ENCODE results near the gene SHB.

DNA sequence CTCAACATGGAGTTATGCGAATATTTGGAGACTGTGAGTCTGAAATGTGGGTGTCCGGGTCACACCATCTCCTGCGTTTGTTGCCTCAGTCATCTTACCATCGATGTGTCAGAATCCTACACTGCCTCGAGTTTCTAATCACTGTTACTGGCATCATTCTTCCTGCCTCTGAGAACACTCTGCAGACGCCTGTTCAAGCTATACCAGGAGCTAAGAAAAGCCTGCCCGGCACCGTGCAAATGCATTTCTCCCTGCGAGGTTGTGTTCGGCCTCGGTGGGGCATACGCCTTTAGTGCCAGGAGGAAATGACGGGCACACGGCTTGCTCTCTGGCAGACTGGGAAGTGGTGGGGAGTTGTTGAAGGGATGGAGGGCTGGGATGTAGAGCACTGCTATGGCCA, 133.9 kb downstream of the SHB start:
- no peak for TF ChIP-seq POLR2A (IDR thresholded peaks at IDR 0.05)
- TF ChIP-seq, protein P1, sequence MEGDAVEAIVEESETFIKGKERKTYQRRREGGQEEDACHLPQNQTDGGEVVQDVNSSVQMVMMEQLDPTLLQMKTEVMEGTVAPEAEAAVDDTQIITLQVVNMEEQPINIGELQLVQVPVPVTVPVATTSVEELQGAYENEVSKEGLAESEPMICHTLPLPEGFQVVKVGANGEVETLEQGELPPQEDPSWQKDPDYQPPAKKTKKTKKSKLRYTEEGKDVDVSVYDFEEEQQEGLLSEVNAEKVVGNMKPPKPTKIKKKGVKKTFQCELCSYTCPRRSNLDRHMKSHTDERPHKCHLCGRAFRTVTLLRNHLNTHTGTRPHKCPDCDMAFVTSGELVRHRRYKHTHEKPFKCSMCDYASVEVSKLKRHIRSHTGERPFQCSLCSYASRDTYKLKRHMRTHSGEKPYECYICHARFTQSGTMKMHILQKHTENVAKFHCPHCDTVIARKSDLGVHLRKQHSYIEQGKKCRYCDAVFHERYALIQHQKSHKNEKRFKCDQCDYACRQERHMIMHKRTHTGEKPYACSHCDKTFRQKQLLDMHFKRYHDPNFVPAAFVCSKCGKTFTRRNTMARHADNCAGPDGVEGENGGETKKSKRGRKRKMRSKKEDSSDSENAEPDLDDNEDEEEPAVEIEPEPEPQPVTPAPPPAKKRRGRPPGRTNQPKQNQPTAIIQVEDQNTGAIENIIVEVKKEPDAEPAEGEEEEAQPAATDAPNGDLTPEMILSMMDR (IDR thresholded peaks at IDR 0.05), result no peak

Data from thyroid gland (tissue), 4 donors.